ENCODE results near the gene KERA. TPM values are rescaled to one million over a fixed set of nuclear protein-coding genes. Genes with fewer than 3 reads are reported as not detected.

Gene KERA
- total RNA-seq, 1 donor from 2014 or later: not detected

DNA sequence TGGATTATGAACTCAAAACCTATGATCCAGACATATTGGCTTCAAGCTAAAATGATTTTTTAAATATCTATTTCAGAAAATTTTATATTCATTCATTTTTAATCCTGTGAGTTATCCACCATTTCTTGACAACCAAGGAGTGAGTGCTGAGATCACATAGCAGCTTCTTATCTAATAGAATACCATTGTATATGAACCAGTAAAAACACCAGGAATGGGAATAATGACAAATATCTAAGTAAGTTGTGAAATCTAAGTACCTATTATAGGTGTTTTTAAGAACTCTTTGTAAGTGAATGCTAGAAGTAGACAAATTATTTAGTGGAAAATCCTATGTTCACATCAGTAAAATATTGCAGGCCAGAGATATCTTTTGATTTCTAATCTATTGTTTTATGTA is 45.3 kb upstream of the KERA start:
- intact Hi-C loops (cut with micrococcal nuclease): no loop called here
- no peak for DNase-seq
- no peaks in the 10 kb centered on the region for H3K9me3 ChIP-seq (replicated peaks)
- no peak overlapping the region for H3K4me3 ChIP-seq
- H3K27me3 ChIP-seq (ENCODE audit: low read depth): no peaks in the 10 kb centered on the region
- TF ChIP-seq, protein P1, sequence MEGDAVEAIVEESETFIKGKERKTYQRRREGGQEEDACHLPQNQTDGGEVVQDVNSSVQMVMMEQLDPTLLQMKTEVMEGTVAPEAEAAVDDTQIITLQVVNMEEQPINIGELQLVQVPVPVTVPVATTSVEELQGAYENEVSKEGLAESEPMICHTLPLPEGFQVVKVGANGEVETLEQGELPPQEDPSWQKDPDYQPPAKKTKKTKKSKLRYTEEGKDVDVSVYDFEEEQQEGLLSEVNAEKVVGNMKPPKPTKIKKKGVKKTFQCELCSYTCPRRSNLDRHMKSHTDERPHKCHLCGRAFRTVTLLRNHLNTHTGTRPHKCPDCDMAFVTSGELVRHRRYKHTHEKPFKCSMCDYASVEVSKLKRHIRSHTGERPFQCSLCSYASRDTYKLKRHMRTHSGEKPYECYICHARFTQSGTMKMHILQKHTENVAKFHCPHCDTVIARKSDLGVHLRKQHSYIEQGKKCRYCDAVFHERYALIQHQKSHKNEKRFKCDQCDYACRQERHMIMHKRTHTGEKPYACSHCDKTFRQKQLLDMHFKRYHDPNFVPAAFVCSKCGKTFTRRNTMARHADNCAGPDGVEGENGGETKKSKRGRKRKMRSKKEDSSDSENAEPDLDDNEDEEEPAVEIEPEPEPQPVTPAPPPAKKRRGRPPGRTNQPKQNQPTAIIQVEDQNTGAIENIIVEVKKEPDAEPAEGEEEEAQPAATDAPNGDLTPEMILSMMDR (IDR thresholded peaks at IDR 0.05; ENCODE audit: borderline replicate concordance): no peak
- H3K27ac ChIP-seq (replicated peaks): no peak overlapping the region
- no peaks in the 10 kb centered on the region for H3K4me1 ChIP-seq
- no peaks in the 10 kb centered on the region for H3K36me3 ChIP-seq

DNA sequence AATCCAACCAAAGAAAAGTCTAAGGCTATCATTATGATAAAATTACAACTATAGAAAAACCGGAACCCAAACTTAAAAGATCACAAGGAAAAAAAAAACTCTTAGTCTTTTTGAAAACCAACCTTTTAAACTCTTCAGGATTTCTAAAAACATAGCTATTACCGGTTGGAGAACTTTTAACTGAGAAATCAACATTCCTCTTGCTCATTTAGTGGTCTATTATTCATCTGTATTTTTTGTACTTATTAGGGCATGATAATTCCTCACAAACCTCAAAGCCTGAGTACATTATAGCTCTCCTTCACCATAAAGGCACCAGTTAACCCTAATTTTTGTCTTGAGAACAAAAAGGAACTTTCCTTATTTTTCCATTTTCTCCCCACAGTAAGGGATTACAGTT is 43.1 kb upstream of the KERA start:
- peaks cover 3% of the 10 kb centered on the region for H3K9me3 ChIP-seq (replicated peaks)
- H3K27me3 ChIP-seq (ENCODE audit: low read depth): no peaks in the 10 kb centered on the region
- no peaks in the 10 kb centered on the region for H3K4me1 ChIP-seq
- DNase-seq: no peak
- H3K4me3 ChIP-seq: no peak overlapping the region
- TF ChIP-seq, protein P1 (IDR thresholded peaks at IDR 0.05; ENCODE audit: borderline replicate concordance): no peak
- H3K27ac ChIP-seq (replicated peaks): no peak overlapping the region
- intact Hi-C loops (cut with micrococcal nuclease): no loop called here
- no peaks in the 10 kb centered on the region for H3K36me3 ChIP-seq

DNA sequence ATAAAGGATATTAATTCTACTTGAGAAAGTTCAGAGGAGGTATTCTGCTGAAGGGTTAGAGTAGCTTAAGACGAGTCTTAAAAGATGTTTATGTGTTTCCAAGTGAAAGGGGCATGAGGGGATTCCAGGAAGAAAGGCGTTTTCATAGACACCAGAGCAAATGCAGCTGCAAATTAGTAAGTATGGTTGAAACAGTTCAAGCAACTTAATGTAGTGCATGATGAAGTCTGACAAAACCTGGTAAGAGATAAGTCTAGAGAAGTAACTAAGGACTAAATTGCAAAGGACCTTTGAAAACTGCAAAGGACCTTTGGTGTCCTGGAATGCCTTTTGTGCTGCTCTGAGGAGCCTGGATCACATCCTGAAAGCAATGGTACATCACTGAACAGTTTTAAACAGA is 42.0 kb upstream of the KERA start:
- peaks cover 11% of the 10 kb centered on the region for H3K9me3 ChIP-seq (replicated peaks)
- H3K27ac ChIP-seq (replicated peaks): no peak overlapping the region
- TF ChIP-seq, protein P1 (IDR thresholded peaks at IDR 0.05; ENCODE audit: borderline replicate concordance): no peak
- no peaks in the 10 kb centered on the region for H3K36me3 ChIP-seq
- intact Hi-C loops (cut with micrococcal nuclease): no loop called here
- H3K4me3 ChIP-seq: no peak overlapping the region
- DNase-seq: no peak
- no peaks in the 10 kb centered on the region for H3K27me3 ChIP-seq (ENCODE audit: low read depth)
- H3K4me1 ChIP-seq: no peaks in the 10 kb centered on the region

DNA sequence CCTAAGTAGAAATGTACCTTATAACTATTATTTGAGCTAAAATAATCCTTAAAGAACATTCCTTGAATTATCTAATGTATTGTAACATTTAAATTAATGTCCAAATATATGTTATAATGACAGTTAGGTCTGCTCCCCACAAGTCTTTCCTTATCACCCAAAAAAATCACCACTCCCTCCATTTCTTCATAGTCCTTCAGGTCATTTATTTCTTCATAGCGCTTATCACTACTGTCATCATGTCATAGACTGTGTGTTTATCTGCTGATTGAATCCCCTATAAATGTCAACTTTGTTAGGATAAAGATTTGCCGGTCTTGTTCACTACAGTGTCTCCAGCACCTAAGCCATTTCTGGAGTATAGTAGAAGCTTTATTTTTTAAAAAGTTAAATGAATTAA is 41.5 kb upstream of the KERA start:
- Histone ChIP-seq H3K27ac (replicated peaks) (peak overlapping the region; percentile 30), H3K27me3 (ENCODE audit: low read depth) (no peaks in the 10 kb centered on the region), H3K36me3 (no peaks in the 10 kb centered on the region), H3K4me1 (no peaks in the 10 kb centered on the region), H3K9me3 (replicated peaks) (peaks cover 11% of the 10 kb centered on the region), H3K4me3 (no peak overlapping the region)
- intact Hi-C loops (cut with micrococcal nuclease): no loop called here
- DNase-seq: no peak
- TF ChIP-seq, protein P1 (IDR thresholded peaks at IDR 0.05; ENCODE audit: borderline replicate concordance): no peak

DNA sequence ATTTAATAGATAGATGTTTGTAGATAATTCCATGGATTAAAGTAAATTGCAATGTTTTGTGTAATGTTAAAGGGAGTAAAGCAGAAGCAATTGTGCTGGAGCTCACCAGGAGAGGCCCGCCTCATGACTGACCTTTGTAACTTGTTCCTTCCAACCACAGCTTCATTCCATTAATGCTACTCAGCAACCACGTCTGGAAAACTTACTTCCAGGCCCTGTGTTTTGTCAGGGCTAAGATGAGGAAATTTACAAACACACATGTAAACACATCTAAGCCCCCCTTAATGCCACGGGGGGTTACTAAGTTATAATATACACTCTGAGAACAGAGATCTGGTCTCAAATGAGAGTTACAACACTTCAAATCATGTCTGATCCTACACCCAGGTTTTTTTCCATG is 41.1 kb upstream of the KERA start:
- no peaks in the 10 kb centered on the region for H3K27me3 ChIP-seq (ENCODE audit: low read depth)

More for the DNA sequence above, 41.1 kb upstream of the KERA start:
- DNase-seq: no peak
- intact Hi-C loops (cut with micrococcal nuclease): no loop called here
- Histone ChIP-seq H3K4me1 (no peaks in the 10 kb centered on the region), H3K4me3 (no peak overlapping the region), H3K27ac (replicated peaks) (peak overlapping the region; percentile 30), H3K36me3 (no peaks in the 10 kb centered on the region), H3K9me3 (replicated peaks) (peaks cover 11% of the 10 kb centered on the region)
- TF ChIP-seq, protein P1 (IDR thresholded peaks at IDR 0.05; ENCODE audit: borderline replicate concordance): no peak
